HUES48 (cell line): ENCODE measurements around the gene TBC1D16.
"Not testable (repeated sequence)": the region's sequence is repeated elsewhere in the genome, so short reads cannot be mapped to it uniquely, and the experiment has no call there.

Experiments
- H3K27ac ChIP-seq: one replicate; pipeline ENCODE4 v1.7.0; 2013; ENCODE audit warnings: low read depth, low read length, inconsistent platforms
- H3K27me3 ChIP-seq: 2 replicates; pipeline ENCODE4 v1.6.1; 2013; ENCODE audit warnings: mild to moderate bottlenecking, low read length; ENCODE audit not compliant: control insufficient read depth, insufficient read depth
- H3K36me3 ChIP-seq: 2 replicates; pipeline ENCODE4 v1.6.1; 2013; ENCODE audit warnings: low read length; ENCODE audit not compliant: control insufficient read depth, insufficient read depth
- H3K4me1 ChIP-seq: 2 replicates; pipeline ENCODE4 v1.6.1; 2013; ENCODE audit warnings: mild to moderate bottlenecking, low read length; ENCODE audit not compliant: control insufficient read depth, insufficient read depth
- H3K4me3 ChIP-seq: 2 replicates; pipeline ENCODE4 v1.5.1; 2013; ENCODE audit warnings: mild to moderate bottlenecking, low read depth, low read length
- H3K9ac ChIP-seq: 2 replicates; pipeline ENCODE4 v1.6.1; 2013; ENCODE audit warnings: mild to moderate bottlenecking, low read depth, low read length, moderate library complexity
- H3K9me3 ChIP-seq: 2 replicates; pipeline ENCODE4 v1.6.1; 2013; ENCODE audit warnings: low read length; ENCODE audit not compliant: control insufficient read depth, insufficient read depth

TBC1D16 gene

DNA sequence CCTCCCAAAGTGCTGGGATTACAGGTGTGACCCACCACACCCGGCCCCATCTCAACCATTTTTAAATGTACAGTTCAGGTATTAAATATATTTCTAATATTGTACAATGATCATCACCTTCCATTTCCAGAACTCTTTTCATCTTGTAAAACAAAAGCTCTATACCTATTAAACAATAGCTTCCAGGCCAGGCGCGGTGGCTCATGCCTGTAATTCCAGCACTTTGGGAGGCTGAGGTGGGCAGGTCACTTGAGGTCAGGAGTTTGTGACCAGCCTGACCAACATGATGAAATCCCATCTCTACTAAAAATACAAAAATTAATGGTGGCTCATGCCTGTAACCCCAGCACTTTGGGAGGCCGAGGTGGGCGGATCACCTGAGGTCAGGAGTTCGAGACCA lies 73.2 kb downstream of the TBC1D16 start:
- not testable (repeated sequence) for H3K36me3 ChIP-seq, H3K27ac ChIP-seq, H3K9ac ChIP-seq, H3K9me3 ChIP-seq, H3K27me3 ChIP-seq, H3K4me1 ChIP-seq, H3K4me3 ChIP-seq

DNA sequence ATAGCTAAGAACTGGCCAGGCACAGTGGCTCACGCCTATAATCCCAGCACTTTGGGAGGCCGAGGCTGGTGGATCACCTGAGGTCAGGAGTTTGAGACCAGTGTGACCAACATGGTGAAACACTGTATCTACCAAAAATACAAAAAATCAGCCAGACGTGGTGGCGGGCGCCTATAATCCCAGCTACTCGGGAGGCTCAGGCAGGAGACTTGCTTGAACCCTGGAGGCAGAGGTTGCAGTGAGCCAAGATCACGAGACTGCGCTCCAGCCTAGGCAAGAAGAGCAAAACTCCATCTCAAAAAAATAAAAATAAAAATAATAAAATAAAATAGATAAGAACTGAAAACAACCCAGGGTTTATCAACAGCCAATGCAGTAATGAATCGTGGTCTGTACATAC lies 74.1 kb downstream of the TBC1D16 start:
- H3K27me3 ChIP-seq, H3K9ac ChIP-seq, H3K4me1 ChIP-seq, H3K9me3 ChIP-seq, H3K4me3 ChIP-seq, H3K36me3 ChIP-seq, H3K27ac ChIP-seq: not testable (repeated sequence)

DNA sequence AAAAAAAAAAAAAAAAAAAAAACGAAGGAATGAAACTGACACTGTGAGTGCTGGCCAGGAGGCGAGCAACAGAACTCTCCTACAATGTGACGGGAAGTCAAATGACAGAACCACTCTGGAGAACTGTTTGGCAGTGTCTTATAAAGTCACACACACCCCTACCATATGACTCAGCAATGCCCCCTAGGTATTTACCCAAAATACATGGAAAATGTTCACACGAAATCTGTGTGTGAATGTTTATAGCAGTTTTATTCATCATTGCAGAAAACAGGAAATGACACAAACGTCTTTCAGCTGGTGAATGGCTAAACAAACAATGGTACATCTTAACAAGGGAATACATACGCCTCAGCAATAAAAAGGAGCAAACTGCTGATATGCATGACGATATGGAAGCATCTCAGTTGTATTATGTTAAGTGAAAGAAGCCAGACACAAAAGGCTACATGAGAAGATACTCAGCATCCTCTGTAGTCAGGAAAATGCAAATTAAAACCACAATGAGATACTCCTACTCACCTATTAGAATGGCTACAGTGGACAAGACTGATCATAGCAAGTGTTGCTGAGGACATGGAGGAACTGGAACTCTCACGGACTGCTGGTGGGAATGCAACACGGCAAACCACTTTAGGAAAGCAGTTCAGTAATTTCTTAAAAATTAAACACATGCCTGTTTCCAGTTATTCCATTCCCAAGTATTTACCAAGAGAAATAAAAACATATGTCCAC lies 74.7 kb downstream of the TBC1D16 start:
- no peak overlapping the region for H3K4me3 ChIP-seq
- no peak overlapping the region for H3K9ac ChIP-seq
- H3K27ac ChIP-seq = no peak overlapping the region
- no peaks in the 10 kb centered on the region for H3K9me3 ChIP-seq
- no peaks in the 10 kb centered on the region for H3K27me3 ChIP-seq
- no peaks in the 10 kb centered on the region for H3K4me1 ChIP-seq
- no peaks in the 10 kb centered on the region for H3K36me3 ChIP-seq

DNA sequence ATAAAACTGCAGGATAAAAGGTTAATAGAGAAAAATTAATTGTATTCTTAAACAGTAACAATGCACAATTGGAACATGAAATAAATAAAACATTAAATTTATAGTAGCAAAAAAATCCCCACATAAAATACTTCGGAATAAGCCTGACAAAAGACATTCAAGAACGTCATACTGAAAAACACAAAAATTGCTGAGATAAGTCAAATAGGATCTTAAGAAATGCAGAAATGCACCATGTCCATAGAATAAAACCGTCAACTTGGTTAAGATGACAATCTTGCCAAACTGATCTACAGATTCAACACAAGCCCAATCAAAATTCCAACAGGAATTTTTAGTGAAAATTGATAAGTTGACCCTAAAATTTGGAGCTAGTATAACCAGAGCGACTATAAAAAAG lies 76.6 kb downstream of the TBC1D16 start:
- Histone ChIP-seq H3K4me3 (no peak overlapping the region), H3K9me3 (no peaks in the 10 kb centered on the region), H3K4me1 (peaks cover 10% of the 10 kb centered on the region), H3K9ac (no peak overlapping the region), H3K27me3 (no peaks in the 10 kb centered on the region), H3K36me3 (no peaks in the 10 kb centered on the region), H3K27ac (no peak overlapping the region)

DNA sequence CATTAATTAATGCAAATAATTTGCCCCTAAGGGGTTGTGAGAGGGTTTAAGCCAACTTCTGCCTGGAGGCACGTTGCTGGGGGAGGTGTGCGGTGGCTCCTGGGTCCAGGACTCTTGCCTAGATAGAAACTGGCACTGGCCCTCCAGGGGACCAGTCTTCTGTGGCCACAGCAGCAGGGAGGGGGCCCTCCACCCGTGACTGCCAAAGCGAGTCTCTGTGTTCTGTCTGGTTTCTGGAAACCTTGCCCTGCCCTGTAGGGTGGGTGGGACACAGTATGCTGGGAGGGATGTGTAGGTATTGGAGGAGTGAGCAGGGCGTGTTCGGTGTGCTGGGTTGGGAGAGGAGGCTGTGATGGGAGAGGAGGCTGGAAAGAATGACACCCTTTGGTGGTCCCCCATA lies 78.8 kb downstream of the TBC1D16 start:
- H3K4me1 ChIP-seq = peaks cover 26% of the 10 kb centered on the region
- H3K9me3 ChIP-seq = no peaks in the 10 kb centered on the region
- no peaks in the 10 kb centered on the region for H3K36me3 ChIP-seq
- H3K9ac ChIP-seq = no peak overlapping the region
- no peak overlapping the region for H3K4me3 ChIP-seq
- no peaks in the 10 kb centered on the region for H3K27me3 ChIP-seq
- no peak overlapping the region for H3K27ac ChIP-seq

DNA sequence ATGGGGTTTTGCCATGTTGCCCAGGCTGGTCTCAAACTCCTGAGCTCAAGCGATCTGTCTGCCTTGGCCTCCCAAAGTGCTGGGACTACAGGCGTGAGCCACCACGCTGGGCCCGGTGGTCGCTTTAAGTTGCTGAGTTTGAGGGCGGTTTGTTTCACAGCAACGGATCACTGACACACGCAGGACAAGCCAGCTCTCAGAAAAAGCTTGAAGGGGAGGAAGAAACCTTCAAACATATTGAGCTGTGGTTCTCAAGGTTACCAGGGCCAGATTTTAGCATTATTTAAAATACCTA lies 79.3 kb downstream of the TBC1D16 start:
- not testable (repeated sequence) for H3K27me3 ChIP-seq, H3K9me3 ChIP-seq

DNA sequence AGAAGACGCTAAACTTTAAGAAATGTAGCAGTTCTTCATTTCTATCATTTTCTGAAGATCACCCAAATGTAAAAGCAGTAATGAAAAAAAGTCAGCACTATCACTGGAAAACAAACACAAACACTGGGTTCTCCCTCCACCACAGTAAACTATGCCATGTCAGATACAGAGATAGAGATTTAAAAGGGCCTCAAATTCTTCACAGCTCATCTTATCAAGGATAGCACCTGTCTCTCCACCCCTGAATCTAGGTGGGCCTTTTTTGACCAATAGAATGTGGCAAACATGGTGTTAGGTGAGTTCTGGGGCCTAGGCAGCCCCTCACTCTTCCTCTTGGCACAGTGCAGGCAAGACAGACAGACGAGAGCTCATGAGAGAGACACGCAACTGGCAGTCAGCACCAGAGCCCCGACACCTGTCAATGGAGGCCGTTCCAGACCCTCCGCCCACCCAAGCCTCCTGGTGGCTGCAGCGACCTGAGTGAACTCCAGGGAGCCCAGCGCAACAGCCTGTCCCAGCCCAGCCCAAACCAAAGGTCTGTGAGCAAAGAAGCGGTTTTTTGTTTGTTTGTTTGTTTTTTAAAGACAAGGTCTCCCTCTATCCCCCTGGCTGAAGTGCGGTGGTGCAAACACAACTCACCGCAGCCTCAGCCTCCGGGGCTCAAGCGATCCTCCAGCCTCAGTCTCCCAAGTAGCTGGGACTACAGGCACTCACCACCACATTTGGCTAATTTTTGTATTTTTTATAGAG lies 79.8 kb downstream of the TBC1D16 start:
- peaks cover 36% of the 10 kb centered on the region for H3K4me1 ChIP-seq
- H3K9me3 ChIP-seq = no peaks in the 10 kb centered on the region
- no peaks in the 10 kb centered on the region for H3K36me3 ChIP-seq
- H3K27ac ChIP-seq = no peak overlapping the region
- H3K9ac ChIP-seq = no peak overlapping the region
- H3K4me3 ChIP-seq = no peak overlapping the region
- no peaks in the 10 kb centered on the region for H3K27me3 ChIP-seq

More for the DNA sequence above, 79.3 kb downstream of the TBC1D16 start:
- not testable (repeated sequence) for H3K36me3 ChIP-seq, H3K4me3 ChIP-seq, H3K9ac ChIP-seq, H3K27ac ChIP-seq
- peaks cover 31% of the 10 kb centered on the region for H3K4me1 ChIP-seq

DNA sequence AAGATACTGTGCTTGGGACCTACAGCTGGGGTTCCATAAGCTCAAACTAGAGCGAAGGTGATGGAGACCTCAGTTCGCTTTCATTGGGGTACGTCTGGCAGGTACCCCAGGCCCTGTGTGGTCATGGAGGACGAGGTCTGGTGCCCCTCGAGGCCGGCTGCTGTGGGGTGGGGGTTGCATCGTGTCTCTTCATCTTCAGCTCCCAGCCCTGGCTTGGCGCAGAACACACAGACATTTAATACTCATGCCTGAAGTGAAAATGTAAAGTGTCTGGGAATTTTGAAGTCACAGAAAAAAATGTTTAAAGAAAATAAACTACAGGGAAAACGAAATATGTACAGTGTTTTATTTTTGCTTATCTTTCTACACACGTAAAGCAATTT lies 80.5 kb downstream of the TBC1D16 start:
- Histone ChIP-seq H3K4me3 (no peak overlapping the region), H3K4me1 (peaks cover 42% of the 10 kb centered on the region), H3K36me3 (no peaks in the 10 kb centered on the region), H3K27me3 (no peaks in the 10 kb centered on the region), H3K9me3 (no peaks in the 10 kb centered on the region), H3K27ac (no peak overlapping the region), H3K9ac (no peak overlapping the region)

DNA sequence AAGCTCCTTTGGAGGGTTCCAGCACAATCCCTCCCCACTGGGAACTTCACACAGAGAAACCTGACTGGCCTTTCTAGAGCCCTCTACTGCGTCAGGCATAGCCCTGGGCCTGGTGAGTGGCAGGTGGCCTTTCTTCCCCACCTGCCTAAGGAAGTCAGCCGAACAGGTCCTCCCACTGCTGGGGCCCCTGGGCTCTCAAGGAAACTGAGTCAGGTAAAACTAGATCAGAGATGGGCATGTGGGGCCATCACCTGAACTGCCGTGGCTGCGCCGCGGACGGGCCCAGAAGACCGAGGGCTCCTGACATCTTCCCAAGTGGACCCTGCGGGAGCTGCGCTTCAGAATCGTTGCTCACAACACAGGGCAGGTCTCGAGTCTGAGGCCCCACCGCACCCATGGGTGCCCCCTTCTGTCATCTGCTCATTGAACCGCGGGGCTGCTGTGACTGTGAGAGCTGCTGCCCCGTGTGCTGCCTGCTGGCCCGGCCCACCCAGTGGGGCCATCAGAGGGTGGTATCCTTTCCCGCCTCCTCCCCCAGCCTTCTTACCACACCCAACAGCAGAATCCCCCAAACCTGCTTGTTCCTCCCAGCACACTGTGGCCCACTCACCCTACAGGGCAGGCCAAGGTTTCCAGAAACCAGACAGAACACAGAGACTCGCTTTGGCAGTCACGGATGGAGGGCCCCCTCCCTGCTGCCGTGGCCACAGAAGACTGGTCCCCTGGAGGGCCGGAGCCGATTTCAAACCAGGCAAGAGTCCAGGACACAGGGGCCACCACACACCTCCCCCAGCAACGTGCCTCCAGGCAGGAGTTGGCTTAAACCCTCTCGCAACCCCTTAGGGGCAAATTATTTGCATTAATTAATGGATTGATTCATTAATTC lies 81.1 kb downstream of the TBC1D16 start:
- H3K36me3 ChIP-seq = no peaks in the 10 kb centered on the region
- H3K4me1 ChIP-seq = peaks cover 46% of the 10 kb centered on the region
- no peaks in the 10 kb centered on the region for H3K9me3 ChIP-seq
- no peak overlapping the region for H3K9ac ChIP-seq
- no peaks in the 10 kb centered on the region for H3K27me3 ChIP-seq
- peak overlapping the region; percentile 2 for H3K27ac ChIP-seq
- H3K4me3 ChIP-seq = no peak overlapping the region

DNA sequence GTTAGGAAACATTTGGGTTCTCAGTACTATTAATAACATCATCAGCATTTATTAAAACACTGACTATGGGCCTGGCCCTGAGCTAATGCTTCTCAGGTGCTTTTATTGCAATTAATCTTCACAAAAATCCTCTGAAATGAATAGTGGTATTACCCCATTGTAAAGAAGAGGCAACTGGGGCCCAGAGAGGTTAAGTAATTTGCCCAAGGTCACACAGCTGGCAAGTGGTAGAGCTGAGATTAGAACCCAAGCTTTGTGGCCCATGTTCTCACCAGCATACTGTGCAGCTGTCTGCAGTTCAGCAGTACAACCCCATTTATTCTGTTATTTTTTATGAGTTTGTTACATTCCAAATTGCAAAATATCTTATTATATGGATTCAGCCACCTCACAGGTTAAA lies 82.3 kb downstream of the TBC1D16 start:
- Histone ChIP-seq H3K9me3 (no peaks in the 10 kb centered on the region), H3K9ac (no peak overlapping the region), H3K27ac (no peak overlapping the region), H3K36me3 (peaks cover 6% of the 10 kb centered on the region; the same call in 1 of the 2 replicates), H3K27me3 (no peaks in the 10 kb centered on the region), H3K4me3 (no peak overlapping the region), H3K4me1 (peaks cover 58% of the 10 kb centered on the region)

DNA sequence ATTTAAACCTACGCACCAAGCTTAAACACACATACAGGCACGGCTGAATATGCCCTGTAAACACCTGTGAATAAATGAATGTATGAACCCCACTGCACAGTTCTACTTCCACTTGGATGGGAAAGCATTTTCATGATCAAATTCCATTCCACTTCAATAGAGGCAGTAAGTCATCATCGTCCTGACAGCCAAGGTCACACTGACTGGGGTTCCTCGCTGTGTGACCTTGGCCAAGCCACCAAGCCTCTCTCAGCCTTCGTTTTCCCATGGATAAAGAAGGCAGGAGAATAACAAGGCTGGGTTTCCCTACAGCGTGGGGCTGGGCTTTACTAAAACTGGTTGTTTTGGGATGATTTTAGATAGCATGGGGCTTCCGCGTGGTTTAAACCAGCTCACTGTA lies 82.8 kb downstream of the TBC1D16 start:
- H3K4me1 ChIP-seq = peaks cover 59% of the 10 kb centered on the region
- no peak overlapping the region for H3K9ac ChIP-seq
- H3K27me3 ChIP-seq = no peaks in the 10 kb centered on the region
- no peaks in the 10 kb centered on the region for H3K9me3 ChIP-seq
- no peak overlapping the region for H3K27ac ChIP-seq
- H3K36me3 ChIP-seq = peaks cover 8% of the 10 kb centered on the region; the same call in 1 of the 2 replicates
- H3K4me3 ChIP-seq = no peak overlapping the region
